ENCODE data around the gene MPND. TPM values are rescaled to one million over a fixed set of nuclear protein-coding genes. Genes with fewer than 3 reads are reported as not detected.

Gene MPND
- total and polyA plus RNA-seq, 8 donors: 19.9 to 31.3 (median 25.8) TPM

GRCh38 chr19:4302243-4302640 lies 41.1 kb upstream of the MPND start, which contains the start of gene TMIGD2:
Gene TMIGD2 (minus strand): TSS chr19:4302389. CDS start chr19:4302385, 4 bp downstream.
- ATAC-seq: no peak
- H3K4me1 ChIP-seq: peaks cover 0 to 5% of the 10 kb centered on the region in 2 donors
- no peaks in the 10 kb centered on the region for H3K9me3 ChIP-seq
- no peaks in the 10 kb centered on the region for H3K36me3 ChIP-seq
- H3K4me3 ChIP-seq: no peak within 1 kb of the TSS
- no peak within 1 kb of the TSS for H3K27ac ChIP-seq
- peaks cover 0 to 35% of the 10 kb centered on the region in 2 donors for H3K27me3 ChIP-seq
- TF ChIP-seq CTCF (IDR thresholded peaks at IDR 0.05): no peak
- DNase-seq: no peak
- intact Hi-C loops (cut with DNase I): no loop called here

GRCh38 chr19:4303819-4304537 lies 39.4 kb upstream of the MPND start:
- Histone ChIP-seq H3K4me1 (peaks cover 0 to 5% of the 10 kb centered on the region in 2 donors), H3K9me3 (no peaks in the 10 kb centered on the region), H3K4me3 (no peak overlapping the region), H3K36me3 (no peaks in the 10 kb centered on the region), H3K27me3 (peaks cover 0 to 35% of the 10 kb centered on the region in 2 donors), H3K27ac (no peak overlapping the region)
- DNase-seq (no peak), ATAC-seq (no peak)
- intact Hi-C loops (cut with DNase I): no loop called here
- no peak for TF ChIP-seq CTCF (IDR thresholded peaks at IDR 0.05)

GRCh38 chr19:4304538-4305256 lies 38.7 kb upstream of the MPND start, which contains the start of gene FSD1:
Gene FSD1 (plus strand): TSS chr19:4304598. CDS start chr19:4304747, 149 bp downstream.
- TF ChIP-seq CTCF (IDR thresholded peaks at IDR 0.05): no peak
- H3K9me3 ChIP-seq: no peaks in the 10 kb centered on the region
- H3K4me1 ChIP-seq: peaks cover 0 to 5% of the 10 kb centered on the region in 2 donors
- ATAC-seq (no peak), DNase-seq (no peak)
- peaks cover 0 to 35% of the 10 kb centered on the region in 2 donors for H3K27me3 ChIP-seq
- H3K4me3 ChIP-seq: no peak within 1 kb of the TSS
- H3K36me3 ChIP-seq: no peaks in the 10 kb centered on the region
- no peak within 1 kb of the TSS for H3K27ac ChIP-seq
- intact Hi-C loops (cut with DNase I): no loop called here

GRCh38 chr19:4305257-4305612 lies 38.1 kb upstream of the MPND start:
- TF ChIP-seq CTCF (IDR thresholded peaks at IDR 0.05): no peak
- intact Hi-C loops (cut with DNase I): no loop called here
- ATAC-seq (no peak), DNase-seq (no peak)
- peaks cover 0 to 35% of the 10 kb centered on the region in 2 donors for H3K27me3 ChIP-seq
- H3K9me3 ChIP-seq: no peaks in the 10 kb centered on the region
- no peak overlapping the region for H3K4me3 ChIP-seq
- no peak overlapping the region for H3K27ac ChIP-seq
- H3K36me3 ChIP-seq: no peaks in the 10 kb centered on the region
- peaks cover 0 to 5% of the 10 kb centered on the region in 2 donors for H3K4me1 ChIP-seq

- Histone ChIP-seq H3K27me3 (peaks cover 0 to 35% of the 10 kb centered on the region in 2 donors), H3K36me3 (no peaks in the 10 kb centered on the region), H3K9me3 (no peaks in the 10 kb centered on the region), H3K27ac (no peak overlapping the region), H3K4me3 (no peak overlapping the region), H3K4me1 (peaks cover 0 to 5% of the 10 kb centered on the region in 2 donors)
- TF ChIP-seq CTCF (IDR thresholded peaks at IDR 0.05): no peak
- intact Hi-C loops (cut with DNase I): no loop called here
- DNase-seq: no peak
- ATAC-seq: no peak
These were observed 37.7 kb upstream of the MPND start for GRCh38 chr19:4305659-4306058.

All from left lung (tissue), 10 donors.